Measurements from ENCODE around the gene TRIM68. TPM values are rescaled to one million over a fixed set of nuclear protein-coding genes. Genes with fewer than 3 reads are reported as not detected.

TRIM68 gene, protein sequence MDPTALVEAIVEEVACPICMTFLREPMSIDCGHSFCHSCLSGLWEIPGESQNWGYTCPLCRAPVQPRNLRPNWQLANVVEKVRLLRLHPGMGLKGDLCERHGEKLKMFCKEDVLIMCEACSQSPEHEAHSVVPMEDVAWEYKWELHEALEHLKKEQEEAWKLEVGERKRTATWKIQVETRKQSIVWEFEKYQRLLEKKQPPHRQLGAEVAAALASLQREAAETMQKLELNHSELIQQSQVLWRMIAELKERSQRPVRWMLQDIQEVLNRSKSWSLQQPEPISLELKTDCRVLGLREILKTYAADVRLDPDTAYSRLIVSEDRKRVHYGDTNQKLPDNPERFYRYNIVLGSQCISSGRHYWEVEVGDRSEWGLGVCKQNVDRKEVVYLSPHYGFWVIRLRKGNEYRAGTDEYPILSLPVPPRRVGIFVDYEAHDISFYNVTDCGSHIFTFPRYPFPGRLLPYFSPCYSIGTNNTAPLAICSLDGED
- 17.3 TPM for total RNA-seq

DNA sequence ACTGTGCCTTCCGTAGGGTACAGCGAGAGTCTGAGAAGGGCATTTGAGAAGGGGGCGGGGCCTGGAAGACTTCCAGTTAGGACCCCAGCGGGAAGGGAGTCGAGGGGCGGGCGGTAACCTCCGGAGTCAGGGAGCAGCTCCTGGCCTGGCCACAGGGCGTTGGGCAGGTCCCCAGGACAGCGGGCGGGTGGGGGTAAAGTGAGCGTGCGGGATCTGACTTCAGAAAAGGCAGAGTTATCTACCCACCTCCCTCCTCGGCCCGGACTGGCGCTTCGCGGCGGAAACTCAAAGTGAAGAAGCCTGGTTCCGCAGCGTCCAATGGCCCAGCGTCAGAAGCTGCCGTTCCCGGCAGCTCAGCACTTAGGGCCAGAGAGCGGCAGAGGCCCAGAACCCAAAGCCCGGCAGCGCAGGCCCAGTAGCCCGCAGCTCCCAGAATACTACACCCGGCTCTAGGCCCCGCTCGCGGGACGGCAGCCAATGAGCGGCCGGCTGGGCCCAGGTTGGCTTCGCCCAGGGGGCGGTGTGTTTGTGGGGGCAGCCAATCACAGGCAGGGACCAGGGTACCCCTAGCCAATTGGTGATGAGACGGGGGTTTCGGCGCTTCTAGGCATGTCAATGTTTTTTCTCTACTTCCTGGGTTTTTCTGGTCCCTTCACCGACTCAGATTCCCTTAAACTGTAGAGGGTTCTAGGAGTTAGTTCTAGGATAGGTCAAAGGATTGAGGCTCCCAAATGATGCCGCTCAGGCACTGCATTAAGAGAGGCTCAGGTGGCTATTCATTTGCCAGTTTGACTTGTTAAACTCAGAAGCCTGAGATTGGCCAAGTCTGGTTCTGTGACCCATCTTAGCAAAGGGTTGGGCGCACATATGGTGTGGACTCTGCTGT lies at the start of gene TRIM68:
Gene TRIM68, minus strand, starts transcription at position 451 of the 886 bp plus-strand sequence. CDS start 2,727 bp downstream, outside the sequence.

DNA sequence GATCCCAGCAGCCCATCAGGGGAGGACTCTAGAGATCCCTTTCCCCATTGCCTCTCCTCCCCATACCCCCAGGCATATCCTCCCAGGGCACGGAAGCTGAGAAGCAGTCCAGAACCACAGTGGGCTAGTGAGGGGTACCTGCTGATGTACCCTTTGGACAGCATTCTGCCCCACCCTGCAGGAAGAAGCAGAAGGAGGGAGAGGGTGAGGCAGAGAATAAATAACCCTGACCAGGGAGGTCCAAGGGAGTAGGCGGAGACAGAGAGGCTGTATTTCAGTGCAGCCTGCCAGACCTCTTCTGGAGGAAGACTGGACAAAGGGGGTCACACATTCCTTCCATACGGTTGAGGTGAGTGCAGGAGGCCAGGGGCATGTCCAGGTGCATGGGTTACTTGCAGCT lies 35.7 kb upstream of the TRIM68 start, which contains the start of gene OR51E1:
Gene OR51E1, plus strand, starts transcription at position 301 of the 400 bp plus-strand sequence. CDS start 8,545 bp downstream, outside the sequence.

DNA sequence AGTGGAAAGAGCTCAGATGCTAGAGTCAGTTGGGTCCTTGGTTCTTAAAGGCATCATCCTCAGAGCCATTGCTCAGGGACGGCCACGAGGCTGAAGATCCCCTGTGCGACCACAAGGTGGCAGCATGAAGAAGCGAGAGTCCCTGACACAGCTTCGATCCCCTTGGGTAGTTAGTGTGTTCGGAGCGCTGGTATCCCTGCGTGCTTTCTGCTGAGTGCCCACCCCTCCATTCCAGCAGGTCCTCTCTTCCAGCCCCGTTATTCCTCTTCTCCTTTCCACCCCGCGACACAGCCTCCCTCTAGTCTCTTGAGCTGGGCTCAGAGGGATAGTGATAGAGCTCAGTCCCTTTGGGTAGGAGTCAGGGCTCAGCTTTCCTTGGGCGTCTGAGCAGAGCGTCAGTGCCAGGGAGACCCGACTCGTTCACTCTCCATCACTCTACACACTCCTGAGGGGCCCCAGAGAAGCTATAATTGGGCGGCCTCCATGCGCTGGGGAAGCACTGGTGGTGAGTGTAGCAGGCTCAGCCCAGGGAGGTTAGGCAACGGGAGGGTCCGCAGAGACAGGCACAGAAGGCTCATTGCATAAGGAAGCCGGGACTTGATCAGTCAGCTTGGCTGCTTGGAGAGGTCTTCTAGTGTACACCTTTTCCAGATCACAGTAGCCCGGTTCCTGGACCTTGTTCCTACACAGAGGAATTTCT lies 29.1 kb upstream of the TRIM68 start, which contains the start of gene OR51D1:
Gene OR51D1, plus strand, starts transcription at position 516 of the 700 bp plus-strand sequence. CDS start 2,314 bp downstream, outside the sequence.

DNA sequence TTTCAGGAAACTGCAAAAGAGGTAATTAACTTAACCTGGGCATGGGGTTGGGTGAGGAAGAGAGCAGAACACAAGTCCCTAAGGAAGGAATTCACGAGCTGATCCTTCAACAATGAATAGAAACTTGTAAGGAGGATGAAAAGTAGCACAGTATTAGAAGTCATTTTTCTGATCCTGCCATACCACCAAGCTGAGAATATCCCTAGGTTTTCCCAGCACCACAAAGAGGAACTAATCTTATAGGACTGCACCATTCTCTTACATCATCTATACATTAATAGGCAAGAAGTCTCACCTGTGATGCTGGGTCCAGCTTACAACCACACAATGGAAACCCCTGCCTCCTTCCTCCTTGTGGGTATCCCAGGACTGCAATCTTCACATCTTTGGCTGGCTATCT lies 14.3 kb downstream of the TRIM68 start, which contains the start of gene OR52I1:
Gene OR52I1, plus strand, starts transcription at position 301 of the 400 bp plus-strand sequence. Its CDS starts 0 bp downstream, at position 301.

DNA sequence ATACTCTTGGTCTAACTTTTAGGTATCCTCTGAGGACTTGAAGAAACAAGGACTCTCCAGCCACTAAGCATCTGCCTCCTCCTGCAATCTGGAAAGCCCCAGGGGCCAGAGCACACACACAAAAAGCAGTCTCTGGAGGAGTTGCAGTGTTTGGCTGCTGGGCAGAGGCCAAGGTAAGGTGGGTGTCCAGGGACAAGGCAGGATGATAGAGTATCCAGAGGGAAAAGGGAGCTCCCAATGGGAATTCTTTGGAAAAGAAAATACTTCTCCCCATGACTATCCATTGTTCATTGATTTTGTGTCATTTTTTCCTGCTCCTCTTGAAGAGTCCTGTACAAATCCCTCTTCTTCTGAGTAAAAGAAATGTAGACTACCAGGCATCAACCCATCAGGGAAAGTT lies 26.6 kb downstream of the TRIM68 start, which contains the start of gene OR52I2:
Gene OR52I2, plus strand, starts transcription at position 301 of the 400 bp plus-strand sequence.

Other genes with a start within 250 kb of the TRIM68 start
- gene OR52B4, start 239.8 kb downstream of the TRIM68 start, total RNA-seq: not detected
- 7.3 TPM for gene TRIM21, start 214.5 kb downstream of the TRIM68 start, total RNA-seq
- gene OR52K2, start 158.9 kb downstream of the TRIM68 start, total RNA-seq: not detected
- gene OR52K1, start 125.6 kb downstream of the TRIM68 start, total RNA-seq: not detected
- gene OR52M1, start 63.0 kb downstream of the TRIM68 start, total RNA-seq: not detected
- not detected for gene OR52I2, start 26.5 kb downstream of the TRIM68 start, total RNA-seq
- not detected for gene OR52I1, start 14.2 kb downstream of the TRIM68 start, total RNA-seq
- not detected for gene OR51D1, start 29.2 kb upstream of the TRIM68 start, total RNA-seq
- 1.2 TPM for gene OR51E1, start 35.8 kb upstream of the TRIM68 start, total RNA-seq
- gene OR51E2, start 89.6 kb upstream of the TRIM68 start, total RNA-seq: 2.1 TPM
- not detected for gene MMP26, start 96.6 kb upstream of the TRIM68 start, total RNA-seq
- gene OR51F1, start 161.7 kb upstream of the TRIM68 start, total RNA-seq: not detected
- not detected for gene OR52R1, start 196.1 kb upstream of the TRIM68 start, total RNA-seq
- not detected for gene OR51F2, start 213.1 kb upstream of the TRIM68 start, total RNA-seq
- gene OR51S1, start 241.0 kb upstream of the TRIM68 start, total RNA-seq: not detected